GM12892 (cell line): Measurements from ENCODE around the gene PIPOX.

Source experiments
- DNase-seq: peaks from one replicate; pipeline ENCODE4 v3.0.0; 2011; ENCODE audit not compliant: insufficient read length
- FAIRE-seq: peaks from 2 replicates; lab custom pipeline; 2011; peaks lifted over from hg19 to GRCh38; lab: Jason Lieb, UNC
- POLR2A ChIP-seq: IDR thresholded peaks from 2 replicates; pipeline ENCODE4 v1.6.1; 2011; ENCODE audit warnings: low read depth, low read length, control low read depth
- POLR2AphosphoS5 ChIP-seq: IDR thresholded peaks from 2 replicates; pipeline ENCODE4 v1.6.1; 2011; ENCODE audit warnings: low read depth, low read length, control low read depth
- TAF1 ChIP-seq: IDR thresholded peaks from 2 replicates; pipeline ENCODE4 v1.6.1; 2011; ENCODE audit warnings: low read depth, mild to moderate bottlenecking, control low read depth, low read length, borderline replicate concordance

Gene PIPOX

GRCh38 chr17:29041091-29041490 is 1.9 kb upstream of the PIPOX start:
- TF ChIP-seq TAF1 (no peak), POLR2A (no peak), POLR2AphosphoS5 (no peak)
- no peak for DNase-seq
- no peak for FAIRE-seq

GRCh38 chr17:29041571-29041970 is 1.4 kb upstream of the PIPOX start:
- DNase-seq (no peak), FAIRE-seq (no peak)
- TF ChIP-seq POLR2A (no peak), POLR2AphosphoS5 (no peak), TAF1 (no peak)

GRCh38 chr17:29042026-29042678 is 789 bp upstream of the PIPOX start:
- DNase-seq (no peak), FAIRE-seq (no peak)
- TF ChIP-seq TAF1 (no peak), POLR2AphosphoS5 (no peak), POLR2A (no peak)

- FAIRE-seq: no peak
- TF ChIP-seq POLR2AphosphoS5 (no peak), POLR2A (no peak), TAF1 (no peak)
- DNase-seq: no peak
Observed at GRCh38 chr17:29043539-29044145, 701 bp downstream of the PIPOX start.

GRCh38 chr17:29045026-29045425 is 2.1 kb downstream of the PIPOX start:
- DNase-seq: no peak
- no peak for TF ChIP-seq TAF1
- TF ChIP-seq POLR2A: no peak
- TF ChIP-seq POLR2AphosphoS5: no peak
- no peak for FAIRE-seq

GRCh38 chr17:29045734-29046472 is 3.0 kb downstream of the PIPOX start:
- TF ChIP-seq POLR2AphosphoS5 (no peak), POLR2A (no peak), TAF1 (no peak)
- FAIRE-seq (no peak), DNase-seq (no peak)

- no peak for TF ChIP-seq TAF1
- no peak for TF ChIP-seq POLR2AphosphoS5
- no peak for TF ChIP-seq POLR2A
- no peak for DNase-seq
- FAIRE-seq: no peak
Observed at GRCh38 chr17:29046473-29046839, 3.5 kb downstream of the PIPOX start.

- FAIRE-seq: no peak
- no peak for TF ChIP-seq POLR2AphosphoS5
- no peak for TF ChIP-seq POLR2A
- no peak for DNase-seq
Observed at GRCh38 chr17:29048440-29049368, 5.8 kb downstream of the PIPOX start.

- DNase-seq (no peak), FAIRE-seq (no peak)
- no peak for TF ChIP-seq TAF1
- TF ChIP-seq POLR2AphosphoS5: no peak
- TF ChIP-seq POLR2A: no peak
Observed at GRCh38 chr17:29049541-29050145, 6.7 kb downstream of the PIPOX start.

- FAIRE-seq (no peak), DNase-seq (no peak)
- TF ChIP-seq POLR2AphosphoS5: no peak
Observed at GRCh38 chr17:29050176-29050575, 7.2 kb downstream of the PIPOX start.

GRCh38 chr17:29051194-29051593 is 8.3 kb downstream of the PIPOX start:
- TF ChIP-seq TAF1: no peak
- no peak for TF ChIP-seq POLR2AphosphoS5
- TF ChIP-seq POLR2A: no peak
- no peak for FAIRE-seq
- no peak for DNase-seq
